HK-2 (cell line): ENCODE data around the gene MOCOS.
"Not testable (repeated sequence)": the region's sequence is repeated elsewhere in the genome, so short reads cannot be mapped to it uniquely, and the experiment has no call there.

Experiments
- DNase-seq: peaks from one replicate; pipeline ENCODE4 v3.0.0-alpha.2; 2018; ENCODE audit not compliant: unreplicated experiment

The MOCOS gene

DNA sequence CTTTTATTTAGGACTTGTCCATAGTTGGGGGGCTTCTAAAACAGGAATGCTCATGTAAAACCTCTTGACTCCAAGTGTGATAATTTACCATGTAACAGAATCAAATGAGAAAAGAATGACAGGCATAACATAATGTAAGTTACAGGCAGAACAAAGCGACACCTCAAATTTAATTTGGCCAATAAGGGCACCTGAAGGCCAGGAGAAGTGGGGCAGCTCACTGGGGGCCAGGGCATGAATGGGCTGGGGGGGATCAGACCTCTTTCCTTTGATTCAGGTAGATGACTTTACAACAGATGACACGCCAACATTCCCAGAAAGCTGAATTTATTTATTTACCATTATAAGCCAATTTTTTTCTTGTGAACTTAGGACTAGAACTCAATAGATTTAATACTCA, 14.5 kb downstream of the MOCOS start:
- DNase-seq = no peak

DNA sequence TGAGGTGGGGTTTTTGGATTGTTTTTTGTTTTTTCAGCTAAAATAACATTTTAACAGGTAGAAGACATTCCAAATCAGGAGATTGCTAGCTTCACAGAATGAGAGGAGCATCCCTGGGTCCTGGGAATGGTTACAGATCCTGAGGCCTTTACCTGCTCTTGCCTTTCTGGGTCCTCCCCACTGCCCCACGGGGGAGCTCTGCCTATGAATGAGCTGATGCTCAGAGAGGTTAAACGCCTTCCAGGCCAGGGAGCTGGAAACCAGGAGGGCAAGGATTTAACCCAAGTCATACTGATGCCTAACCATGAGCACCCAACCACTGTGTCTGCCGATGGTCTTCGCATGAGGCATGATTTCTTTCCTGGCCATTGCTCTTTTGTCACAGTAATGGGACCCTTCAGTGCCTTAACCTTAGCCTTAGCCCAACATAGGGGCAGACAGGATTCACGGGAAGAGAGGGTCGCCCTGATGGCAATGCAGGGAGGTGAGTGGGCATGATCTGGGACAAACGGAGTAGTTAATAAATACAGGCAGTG, 16.1 kb downstream of the MOCOS start:
- DNase-seq = no peak

DNA sequence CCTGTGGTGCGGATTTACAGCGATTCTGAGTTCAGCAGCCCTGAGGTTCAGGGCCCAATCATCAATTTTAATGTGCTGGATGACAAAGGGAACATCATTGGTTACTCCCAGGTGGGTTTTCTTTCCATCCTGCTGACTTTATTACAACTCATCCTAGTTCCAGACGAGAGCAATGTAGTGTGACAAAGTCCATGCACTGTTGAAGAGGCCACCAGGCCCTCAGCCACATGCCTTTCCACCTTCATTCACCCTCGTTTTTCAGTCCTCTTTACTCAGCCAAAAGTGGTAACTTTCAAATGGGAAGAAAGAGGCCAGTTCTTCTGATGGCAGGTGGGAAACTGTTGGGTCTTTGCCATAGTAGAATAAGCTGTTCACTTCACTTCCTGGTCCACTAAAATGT, 17.9 kb downstream of the MOCOS start:
- DNase-seq = no peak

DNA sequence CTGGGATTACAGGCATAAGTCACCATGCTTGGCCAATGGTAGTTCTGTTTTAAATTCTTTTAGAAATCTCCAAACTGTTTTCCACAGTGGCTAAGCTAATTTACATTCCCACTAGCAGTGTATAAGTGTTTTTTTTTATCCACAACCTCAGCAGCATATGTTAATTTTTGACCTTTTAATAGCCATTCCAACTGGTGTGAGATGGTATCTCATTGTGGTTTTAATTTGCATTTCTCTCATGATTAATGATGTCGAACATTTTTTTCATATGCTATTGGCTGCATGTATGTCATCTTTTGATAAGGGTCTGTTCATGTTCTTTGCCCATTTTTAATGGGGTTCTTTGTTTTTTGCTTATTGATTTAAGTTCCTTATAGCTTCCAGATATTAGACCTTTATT, 20.0 kb downstream of the MOCOS start:
- no peak for DNase-seq

DNA sequence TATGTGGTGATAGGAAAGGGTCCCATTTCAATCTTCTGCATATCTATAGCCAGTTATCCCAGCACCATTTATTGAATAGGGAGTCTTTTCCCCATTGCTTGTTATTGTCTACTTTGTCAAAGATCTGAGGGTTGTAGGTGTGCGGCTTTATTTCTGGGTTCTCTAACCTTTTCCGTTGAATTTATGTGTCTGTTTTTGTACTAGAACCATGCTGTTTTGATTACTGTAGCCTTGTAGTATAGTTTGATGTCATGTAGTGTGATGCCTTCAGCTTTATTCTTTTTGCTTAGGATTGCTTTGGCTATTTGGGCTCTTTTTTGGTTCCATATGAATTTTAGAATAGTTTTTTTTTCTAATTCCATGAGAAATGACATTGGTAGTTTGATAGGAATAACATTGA, 20.7 kb downstream of the MOCOS start:
- not testable (repeated sequence) for DNase-seq

DNA sequence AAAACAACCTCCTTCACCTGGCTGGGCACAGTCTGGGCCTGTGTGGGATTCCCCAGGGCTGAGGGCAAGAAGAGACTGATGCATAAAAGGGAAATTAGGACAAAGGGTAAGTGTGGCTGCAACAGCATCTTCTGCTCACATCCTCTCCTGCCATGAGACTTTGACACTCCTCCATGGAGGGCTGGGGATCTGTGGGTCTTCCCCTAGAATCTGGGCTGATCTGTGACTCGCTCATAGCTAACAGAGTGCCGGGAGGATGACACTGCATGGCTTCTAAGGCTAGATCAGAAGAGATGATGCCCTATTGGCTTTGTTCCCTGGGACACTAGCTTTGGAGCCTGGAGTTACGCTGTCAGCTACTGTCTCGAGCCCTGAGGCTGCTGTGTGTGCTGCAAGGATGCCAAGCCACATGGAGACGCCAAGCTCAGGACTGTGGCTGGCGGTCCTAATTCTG, 24.3 kb downstream of the MOCOS start:
- peak; percentile 26 for DNase-seq

DNA sequence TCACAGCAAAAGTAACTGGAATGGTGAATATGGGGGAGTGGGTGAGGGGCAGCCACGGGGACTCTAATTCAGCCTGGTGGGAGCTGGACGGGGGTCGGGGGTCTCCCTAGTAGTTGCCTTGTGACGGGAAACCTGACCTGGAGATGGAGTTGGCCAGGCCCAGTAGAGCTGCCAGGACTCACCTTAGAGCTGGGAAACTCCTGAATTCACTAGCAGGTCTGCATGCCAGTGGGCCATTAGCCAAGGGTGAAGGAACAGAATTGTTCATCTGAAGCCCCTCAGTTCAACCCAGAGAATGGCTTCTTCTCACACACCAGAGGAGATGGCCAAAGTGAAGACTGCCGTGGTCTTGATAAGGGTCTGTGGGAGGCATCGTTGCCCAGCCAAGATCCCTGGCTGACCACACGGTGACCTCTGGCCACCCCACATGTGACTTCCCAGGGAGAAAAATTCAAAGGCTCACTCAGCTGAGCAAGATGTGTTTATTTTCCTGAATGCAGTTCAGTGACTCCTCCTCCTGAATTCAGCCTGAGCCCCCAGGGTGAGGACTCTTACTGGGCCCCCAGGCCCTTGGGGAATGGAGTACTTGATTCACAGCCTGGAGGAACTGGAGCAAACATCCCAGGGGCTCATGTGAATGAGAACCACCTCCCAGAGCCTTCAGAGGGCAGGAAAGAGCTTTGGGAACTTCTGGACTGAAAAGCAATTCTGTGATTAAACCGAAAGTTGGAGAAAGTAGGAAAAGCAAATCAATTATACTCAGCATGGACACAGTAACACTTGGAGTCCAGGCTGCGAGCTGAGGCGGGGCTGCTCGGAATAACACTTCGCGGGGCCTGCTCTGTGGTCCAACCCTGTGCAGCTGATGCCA, 25.2 kb downstream of the MOCOS start:
- no peak for DNase-seq

DNA sequence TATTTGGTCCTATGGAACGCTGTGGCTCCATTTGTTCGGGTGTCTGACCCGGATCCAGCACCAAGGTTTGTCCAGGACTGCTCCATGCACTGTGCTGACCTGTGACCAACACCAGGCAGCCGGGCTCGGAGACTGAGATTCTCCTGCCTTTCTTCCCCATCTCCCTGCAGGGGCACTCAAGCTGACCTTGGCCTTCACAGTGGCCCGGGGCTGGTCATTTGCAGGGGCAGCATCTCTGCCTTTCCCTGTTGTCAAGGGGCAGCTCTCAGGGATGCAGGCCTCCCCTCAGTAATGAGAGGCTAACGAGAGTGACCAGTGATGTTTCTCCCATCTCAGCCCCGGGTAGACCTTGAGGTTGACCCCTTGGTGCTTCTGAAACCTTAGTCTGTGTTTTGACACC, 27.5 kb downstream of the MOCOS start:
- DNase-seq = no peak

DNA sequence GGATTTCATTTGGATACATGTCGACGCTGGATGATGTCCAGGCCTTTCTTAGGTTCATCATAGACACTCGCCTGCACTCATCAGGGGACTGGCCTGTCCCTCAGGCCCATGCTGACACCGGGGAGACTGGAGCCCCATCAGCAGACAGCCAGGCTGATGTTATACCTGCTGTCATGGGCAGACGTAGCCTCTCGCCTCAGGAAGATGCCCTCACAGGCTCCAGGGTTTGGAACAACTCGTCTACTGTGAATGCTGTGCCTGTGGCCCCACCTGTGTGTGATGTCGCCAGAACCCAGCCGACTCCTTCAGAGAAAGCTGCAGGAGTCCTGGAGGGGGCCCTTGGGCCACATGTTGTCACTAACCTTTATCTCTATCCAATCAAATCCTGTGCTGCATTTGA, 28.3 kb downstream of the MOCOS start:
- DNase-seq = no peak

DNA sequence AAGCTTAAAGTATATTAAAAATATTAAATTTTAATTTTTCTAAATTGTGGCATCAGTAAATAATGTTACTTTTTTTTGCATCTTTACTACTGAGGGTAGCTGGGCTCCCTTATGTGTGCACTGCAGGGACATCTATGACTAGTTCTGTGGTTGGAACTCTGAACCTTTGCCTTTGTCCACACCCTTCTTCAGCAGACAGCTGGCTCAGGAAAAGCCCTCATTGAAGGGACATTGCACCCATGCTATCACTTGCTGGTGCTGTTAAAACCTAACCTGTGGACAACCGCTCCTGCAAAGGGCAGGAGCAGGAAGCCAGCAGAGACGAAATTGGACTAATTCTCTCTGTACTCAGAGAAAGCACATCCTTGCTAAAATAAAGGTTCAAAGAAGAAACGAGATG, 30.1 kb downstream of the MOCOS start:
- no peak for DNase-seq

DNA sequence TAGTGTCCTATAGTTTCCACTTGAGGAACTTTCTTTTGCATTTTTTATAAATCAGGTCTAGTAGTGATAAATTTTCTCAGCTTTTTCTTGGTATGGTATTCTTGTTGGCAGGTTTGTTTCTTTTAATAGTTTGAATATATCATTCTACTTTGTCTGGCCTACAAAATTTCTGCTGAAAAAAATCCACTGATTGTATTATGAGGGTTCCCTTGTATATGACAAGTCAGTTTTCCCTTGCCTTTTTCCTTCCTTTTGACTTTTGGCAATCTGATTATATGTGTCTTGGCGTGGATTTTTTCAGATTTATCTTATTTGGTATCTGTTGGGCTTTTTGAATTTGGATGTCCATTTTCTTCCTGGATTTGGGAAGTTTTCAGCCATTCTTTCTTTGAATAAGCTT, 41.9 kb downstream of the MOCOS start:
- DNase-seq = no peak

DNA sequence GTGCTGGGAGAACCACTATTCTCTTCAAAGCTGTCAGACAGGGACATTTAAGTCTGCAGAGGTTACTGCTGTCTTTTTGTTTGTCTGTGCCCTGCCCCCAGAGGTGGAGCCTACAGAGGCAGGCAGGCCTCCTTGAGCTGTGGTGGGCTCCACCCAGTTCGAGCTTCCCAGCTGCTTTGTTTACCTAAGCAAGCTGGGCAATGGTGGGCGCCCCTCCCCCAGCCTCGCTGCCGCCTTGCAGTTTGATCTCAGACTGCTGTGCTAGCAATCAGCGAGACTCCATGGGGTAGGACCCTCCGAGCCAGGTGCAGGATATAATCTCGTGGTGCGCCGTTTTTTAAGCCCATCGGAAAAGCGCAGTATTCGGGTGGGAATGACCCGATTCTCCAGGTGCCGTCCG, 53.2 kb downstream of the MOCOS start:
- not testable (repeated sequence) for DNase-seq

DNA sequence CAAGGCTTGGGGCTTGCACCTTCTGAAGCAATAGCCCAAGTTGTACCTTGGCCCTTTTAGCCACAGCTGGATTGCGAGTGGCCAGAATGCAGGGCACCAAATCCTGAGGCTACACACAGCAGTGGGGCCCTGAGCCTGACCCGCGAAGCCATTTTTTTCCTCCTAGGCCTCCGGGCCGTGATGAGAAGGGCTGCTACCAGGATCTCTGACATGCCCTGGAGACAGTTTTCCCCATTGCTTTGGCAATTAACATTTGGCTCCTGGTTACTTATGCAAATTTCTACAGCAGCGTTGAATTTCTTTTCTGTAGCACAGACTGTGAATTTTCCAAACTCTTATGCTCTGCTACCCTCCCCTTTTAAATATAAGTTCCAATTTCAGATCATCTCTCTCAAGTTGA, 54.5 kb downstream of the MOCOS start:
- no peak for DNase-seq

DNA sequence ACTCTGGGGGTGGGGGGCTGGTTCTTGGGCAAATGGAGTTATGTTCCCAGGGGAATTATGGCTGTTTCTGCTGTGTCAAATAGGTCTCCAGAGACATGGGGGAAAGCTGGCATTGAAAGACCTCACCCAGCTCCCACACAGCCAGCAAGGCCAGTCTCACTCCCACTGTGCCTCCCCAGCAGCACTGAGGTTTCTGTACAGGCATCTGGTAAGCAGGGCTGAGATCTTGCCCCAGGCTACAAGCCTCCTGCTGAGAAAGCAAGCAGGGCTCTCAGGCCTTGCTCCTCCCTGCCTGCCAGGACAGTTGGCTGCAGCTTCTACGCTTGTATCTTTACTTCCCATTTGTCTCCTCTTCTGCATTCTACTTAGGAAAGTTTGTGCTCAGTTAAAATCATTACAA, 59.7 kb downstream of the MOCOS start:
- DNase-seq = no peak

DNA sequence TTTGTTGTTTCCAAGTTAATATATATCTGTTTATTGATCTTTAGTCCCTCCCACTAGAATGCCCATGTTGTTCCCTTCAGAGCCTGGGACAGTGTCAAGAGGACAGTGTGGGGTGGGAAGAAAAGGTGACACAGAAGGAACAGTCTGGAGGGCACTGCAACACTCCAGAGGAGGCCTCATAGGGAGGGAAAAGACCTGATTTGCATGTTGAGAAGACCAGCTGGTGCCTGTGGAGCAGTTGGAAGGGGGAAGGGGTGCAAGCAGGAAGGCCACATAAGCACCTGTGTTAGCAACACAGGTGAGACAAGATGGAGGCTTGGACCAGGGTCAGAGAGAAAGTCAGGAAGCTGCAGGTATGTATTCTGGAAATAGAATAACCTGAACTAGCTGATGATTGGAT, 62.1 kb downstream of the MOCOS start:
- no peak for DNase-seq

DNA sequence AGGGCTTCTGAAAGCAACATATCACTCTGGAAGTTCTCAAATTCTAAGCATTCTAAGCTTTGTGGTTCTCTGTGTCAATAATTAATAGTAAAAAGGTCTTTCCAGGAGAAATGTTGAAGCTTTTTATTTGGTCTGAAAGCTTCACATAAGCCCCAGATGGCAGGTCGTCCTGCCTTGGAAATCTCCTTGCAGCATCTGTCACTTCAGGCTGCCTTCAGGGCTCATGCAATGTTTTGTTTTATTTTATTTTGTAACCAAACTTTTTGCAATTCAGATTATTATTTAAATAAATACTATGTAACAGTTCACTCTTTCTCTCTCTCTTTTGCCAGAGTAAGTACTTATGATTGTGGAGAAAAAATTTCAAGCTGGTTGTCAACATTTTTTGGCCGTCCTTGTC, 63.5 kb downstream of the MOCOS start:
- DNase-seq = no peak

DNA sequence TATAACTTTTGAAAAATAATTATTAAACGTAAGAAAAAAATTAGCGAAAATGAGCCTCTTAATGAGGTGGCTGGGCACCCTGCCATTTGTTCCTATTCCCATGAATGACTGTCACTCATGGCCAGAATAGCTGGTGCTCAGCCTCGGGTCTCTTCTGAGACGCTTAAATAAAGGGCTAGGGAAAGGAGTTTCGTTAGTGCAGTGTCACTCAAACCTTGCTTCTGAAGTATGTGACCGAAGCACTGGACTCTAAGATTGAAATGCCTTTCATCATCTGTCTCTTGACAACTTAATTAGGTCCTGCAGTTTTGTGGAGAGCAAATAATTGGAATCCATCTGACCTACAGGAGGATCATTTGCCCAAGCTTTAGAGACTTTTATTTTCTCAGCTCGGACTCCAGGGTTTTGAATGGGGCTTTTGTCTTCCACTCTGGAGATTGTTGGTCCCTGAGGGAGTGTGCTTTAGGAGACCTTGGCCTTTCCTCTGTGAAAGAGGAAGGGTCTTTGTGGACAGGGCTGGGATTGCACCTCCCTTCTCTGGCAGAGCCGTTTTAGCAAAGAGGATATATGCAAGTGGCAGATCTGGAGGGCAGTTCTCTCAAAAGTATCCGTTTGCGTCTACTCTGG, 67.9 kb downstream of the MOCOS start:
- no peak for DNase-seq

DNA sequence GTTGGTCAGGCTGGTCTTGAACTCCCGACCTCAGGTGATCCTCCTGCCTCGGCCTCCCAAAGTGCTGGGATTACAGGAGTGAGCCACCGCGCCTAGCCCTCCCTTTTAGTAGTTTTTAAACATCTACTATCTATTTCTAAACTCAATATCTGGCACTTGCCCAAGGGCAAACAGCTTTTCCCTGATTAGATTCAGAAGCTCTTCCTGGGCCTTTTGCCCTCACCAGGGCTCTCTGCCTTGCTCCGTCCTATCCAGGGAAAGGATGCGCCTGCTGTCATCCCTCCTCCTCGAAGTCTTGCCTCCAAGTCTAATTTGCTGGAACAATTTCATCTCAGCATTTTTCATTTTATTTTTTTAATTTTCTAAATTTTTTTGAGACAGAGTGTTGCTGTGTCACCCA, 68.8 kb downstream of the MOCOS start:
- no peak for DNase-seq

DNA sequence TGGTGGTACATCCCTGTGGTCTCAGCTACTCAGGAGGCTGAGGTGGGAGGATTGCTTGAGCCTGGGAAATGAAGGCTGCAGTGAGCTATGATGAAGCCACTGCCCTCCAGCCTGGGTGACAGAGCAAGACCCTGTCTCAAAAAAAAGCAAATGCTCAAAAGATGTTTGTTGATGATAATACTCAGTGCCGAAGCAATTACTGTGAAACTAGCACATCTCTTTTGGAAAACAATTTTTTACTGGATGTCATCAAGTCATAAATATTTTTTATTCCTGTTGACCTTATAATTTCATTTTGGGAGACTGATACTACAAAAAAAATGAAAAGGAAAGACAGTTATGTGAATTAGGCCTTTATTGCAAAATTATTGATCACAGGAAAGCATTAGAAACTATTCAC, 75.7 kb downstream of the MOCOS start:
- no peak for DNase-seq

DNA sequence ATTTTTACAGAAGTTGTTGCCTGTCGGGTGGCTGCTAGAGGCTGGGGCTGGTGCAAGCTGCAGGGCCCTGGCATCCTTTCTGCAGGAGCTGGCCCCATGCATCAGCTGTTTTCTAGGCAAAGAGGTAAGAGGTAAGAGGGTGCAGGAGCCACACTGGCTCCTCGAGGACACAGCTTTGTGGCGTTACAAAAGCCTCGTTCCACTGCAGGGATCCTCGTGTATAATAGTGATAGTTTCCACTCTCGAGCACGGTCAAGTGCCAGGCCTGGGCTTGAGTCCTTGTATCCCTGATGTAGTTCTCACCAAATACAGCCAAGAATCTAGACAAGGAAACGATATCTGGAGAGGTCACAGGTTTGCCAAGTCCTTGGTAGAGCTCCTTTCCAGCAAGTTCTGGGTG, 77.0 kb downstream of the MOCOS start:
- DNase-seq = no peak

DNA sequence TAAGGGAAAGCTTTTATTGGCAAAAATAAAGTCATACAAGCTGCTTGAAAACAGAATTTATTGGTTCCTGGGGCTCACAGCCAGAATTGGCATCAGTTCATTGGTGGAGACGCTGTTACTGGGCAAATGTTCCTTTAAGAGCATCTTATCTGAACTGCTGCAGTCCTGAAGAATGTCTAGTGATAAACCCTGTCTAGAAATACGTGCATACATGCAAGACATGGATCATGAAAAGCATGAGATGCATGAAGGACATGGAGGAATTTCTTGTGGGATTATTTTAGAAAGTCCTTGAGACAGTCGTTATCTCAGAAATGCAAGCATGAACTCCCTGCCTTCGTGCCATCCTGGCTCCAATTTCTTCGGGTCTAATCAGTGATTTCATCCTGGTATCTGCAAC, 77.7 kb downstream of the MOCOS start:
- DNase-seq = no peak

DNA sequence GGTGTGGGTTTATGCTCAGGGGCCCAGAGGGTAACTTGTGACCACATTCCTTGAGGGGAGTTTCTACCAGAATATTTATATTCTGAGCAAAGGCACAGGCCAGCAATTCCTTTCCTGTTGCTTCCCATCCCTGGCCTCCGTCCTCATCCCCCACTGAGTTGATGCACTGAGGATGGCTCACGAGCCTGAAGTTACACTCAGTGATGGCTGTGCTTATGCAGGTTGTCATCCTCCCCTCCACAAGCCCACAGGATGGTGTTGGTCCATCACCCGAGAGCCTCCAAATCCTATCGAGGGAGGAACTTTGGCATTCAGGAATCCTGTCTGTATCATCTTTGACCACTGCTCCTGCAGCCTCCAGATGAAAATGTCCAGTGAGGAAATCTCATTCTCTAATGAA, 81.9 kb downstream of the MOCOS start:
- DNase-seq = no peak

DNA sequence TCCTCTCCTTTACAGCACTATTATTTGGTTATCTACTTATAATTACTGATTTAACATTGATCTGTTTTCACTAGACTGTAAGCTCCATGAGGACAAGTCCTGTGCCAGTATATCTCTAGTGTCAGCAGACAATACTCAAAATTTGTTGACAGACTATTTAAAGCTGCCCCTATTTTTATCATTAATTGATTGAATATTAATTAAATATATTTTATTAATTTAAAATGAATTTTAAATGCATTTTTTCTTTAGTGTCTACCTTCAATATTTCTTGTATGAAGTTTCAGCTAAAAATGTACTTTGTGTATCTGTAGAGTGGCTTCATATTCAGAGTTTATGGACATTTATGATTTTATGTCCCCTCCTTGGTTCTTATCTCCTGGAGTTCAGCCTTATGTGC, 83.9 kb downstream of the MOCOS start:
- DNase-seq = no peak
